ENCODE data around the gene SLC2A8.

The SLC2A8 gene

GRCh38 chr9:127389381-127390247 lies 7.4 kb upstream of the SLC2A8 start:
- Histone ChIP-seq H3K4me1 (no peaks in the 10 kb centered on the region; the same call in 1 of the 2 replicates), H3K27me3 (no peaks in the 10 kb centered on the region), H3K36me3 (no peaks in the 10 kb centered on the region), H3K4me3 (ENCODE audit: low read depth, low read length) (no peak overlapping the region), H3K9me3 (no peaks in the 10 kb centered on the region)
- no peak for DNase-seq
- no peak for TF ChIP-seq CTCF (IDR thresholded peaks at IDR 0.05; ENCODE audit: low read depth, low read length)

DNA sequence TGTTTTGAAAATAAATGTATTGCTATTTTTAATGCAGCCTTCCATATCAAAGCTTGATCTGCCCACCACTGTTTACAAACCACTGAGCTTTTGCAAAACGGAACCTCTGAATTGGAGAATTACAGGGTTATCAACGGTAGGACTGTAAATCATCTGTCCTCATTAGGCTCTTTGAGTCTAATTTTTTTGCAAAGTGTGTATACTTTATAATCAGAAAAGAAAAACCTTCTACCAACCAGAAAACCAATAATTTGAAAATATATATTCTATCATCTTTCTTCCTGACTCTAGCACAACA lies 6.8 kb upstream of the SLC2A8 start:
- no peak for DNase-seq
- TF ChIP-seq CTCF (IDR thresholded peaks at IDR 0.05; ENCODE audit: low read depth, low read length), result no peak
- H3K27me3 ChIP-seq, result no peaks in the 10 kb centered on the region
- no peaks in the 10 kb centered on the region for H3K9me3 ChIP-seq
- no peak overlapping the region for H3K4me3 ChIP-seq (ENCODE audit: low read depth, low read length)
- H3K36me3 ChIP-seq, result no peaks in the 10 kb centered on the region
- no peaks in the 10 kb centered on the region; the same call in 1 of the 2 replicates for H3K4me1 ChIP-seq

- H3K36me3 ChIP-seq, result no peaks in the 10 kb centered on the region
- no peaks in the 10 kb centered on the region for H3K27me3 ChIP-seq
- no peaks in the 10 kb centered on the region; the same call in 1 of the 2 replicates for H3K4me1 ChIP-seq
- no peaks in the 10 kb centered on the region for H3K9me3 ChIP-seq
- H3K4me3 ChIP-seq (ENCODE audit: low read depth, low read length), result no peak overlapping the region
- no peak for TF ChIP-seq CTCF (IDR thresholded peaks at IDR 0.05; ENCODE audit: low read depth, low read length)
- DNase-seq, result no peak
Measured at GRCh38 chr9:127390563-127390962, 6.4 kb upstream of the SLC2A8 start.

DNA sequence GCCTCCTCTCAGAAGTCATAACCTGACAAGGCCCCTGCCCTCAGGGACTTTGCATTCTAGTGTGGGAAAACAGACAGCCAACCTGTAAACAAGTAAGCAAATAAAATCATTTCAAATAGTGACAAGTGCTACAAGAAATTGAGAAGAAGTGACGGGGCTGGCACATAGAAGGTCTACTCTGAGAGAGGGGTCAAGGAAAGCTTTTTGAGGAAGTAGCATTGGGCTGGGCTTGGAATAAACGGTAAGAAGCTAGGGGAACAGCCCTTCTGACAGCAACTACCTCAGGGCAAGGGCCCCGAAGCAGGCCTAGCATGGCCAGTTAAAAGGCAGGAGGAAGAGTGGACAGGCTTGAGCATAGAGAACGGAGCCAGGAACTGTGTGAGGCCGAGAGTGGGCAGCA lies 4.8 kb upstream of the SLC2A8 start:
- Histone ChIP-seq H3K36me3 (no peaks in the 10 kb centered on the region), H3K9me3 (no peaks in the 10 kb centered on the region), H3K4me3 (ENCODE audit: low read depth, low read length) (no peak overlapping the region), H3K4me1 (peaks cover 2% of the 10 kb centered on the region), H3K27me3 (no peaks in the 10 kb centered on the region)
- TF ChIP-seq CTCF (IDR thresholded peaks at IDR 0.05; ENCODE audit: low read depth, low read length), result no peak
- DNase-seq, result no peak

GRCh38 chr9:127392976-127393375 lies 4.0 kb upstream of the SLC2A8 start:
- no peak for DNase-seq
- H3K4me3 ChIP-seq (ENCODE audit: low read depth, low read length), result no peak overlapping the region
- no peaks in the 10 kb centered on the region for H3K36me3 ChIP-seq
- no peaks in the 10 kb centered on the region for H3K9me3 ChIP-seq
- TF ChIP-seq CTCF (IDR thresholded peaks at IDR 0.05; ENCODE audit: low read depth, low read length), result no peak
- no peaks in the 10 kb centered on the region for H3K27me3 ChIP-seq
- peaks cover 2% of the 10 kb centered on the region for H3K4me1 ChIP-seq

- H3K9me3 ChIP-seq, result no peaks in the 10 kb centered on the region
- no peak for DNase-seq
- H3K36me3 ChIP-seq, result no peaks in the 10 kb centered on the region
- H3K4me1 ChIP-seq, result peaks cover 7% of the 10 kb centered on the region
- peak; percentile 6; the same call in 1 of the 2 replicates for TF ChIP-seq CTCF (IDR thresholded peaks at IDR 0.05; ENCODE audit: low read depth, low read length)
- H3K27me3 ChIP-seq, result no peaks in the 10 kb centered on the region
- H3K4me3 ChIP-seq (ENCODE audit: low read depth, low read length), result no peak overlapping the region
Measured at GRCh38 chr9:127393645-127394044, 3.3 kb upstream of the SLC2A8 start.
